Duodenal mucosa (tissue), 2 donors: ENCODE data around the gene GLS.
"Not testable (repeated sequence)": the region's sequence is repeated elsewhere in the genome, so short reads cannot be mapped to it uniquely, and the experiment has no call there.

Source experiments
- H3K27ac ChIP-seq: one replicate; pipeline ENCODE4 v1.7.0; 2013; ENCODE audit warnings: low read depth, low read length
- H3K27me3 ChIP-seq, 2 donors: one replicate each; pipeline ENCODE4 v1.7.0; 2013; ENCODE audit warnings: low read length in 2 of 2, control low read depth in 1 of 2; ENCODE audit not compliant: insufficient read depth in 2 of 2, control insufficient read depth in 1 of 2
- H3K36me3 ChIP-seq, 2 donors: one replicate each; pipeline ENCODE4 v1.7.0; 2013; ENCODE audit warnings: low read length in 2 of 2, control low read depth in 1 of 2; ENCODE audit not compliant: insufficient read depth in 2 of 2, control insufficient read depth in 1 of 2
- H3K4me1 ChIP-seq, 2 donors: one replicate each; pipeline ENCODE4 v1.7.0; 2013; ENCODE audit warnings: low read length in 2 of 2, control low read depth in 1 of 2; ENCODE audit not compliant: insufficient read depth in 2 of 2, control insufficient read depth in 1 of 2
- H3K4me3 ChIP-seq, 2 donors: one replicate each; pipeline ENCODE4 v1.7.0; 2013; ENCODE audit warnings: low read length in 2 of 2, low read depth in 1 of 2
- H3K9ac ChIP-seq, 2 donors: one replicate each; pipeline ENCODE4 v1.7.0; 2013; ENCODE audit warnings: low read length in 2 of 2, low read depth in 1 of 2
- H3K9me3 ChIP-seq, 2 donors: one replicate each; pipeline ENCODE4 v1.7.0; 2013; ENCODE audit warnings: low read length in 2 of 2, control low read depth in 1 of 2; ENCODE audit not compliant: control insufficient read depth in 1 of 2

GLS gene

DNA sequence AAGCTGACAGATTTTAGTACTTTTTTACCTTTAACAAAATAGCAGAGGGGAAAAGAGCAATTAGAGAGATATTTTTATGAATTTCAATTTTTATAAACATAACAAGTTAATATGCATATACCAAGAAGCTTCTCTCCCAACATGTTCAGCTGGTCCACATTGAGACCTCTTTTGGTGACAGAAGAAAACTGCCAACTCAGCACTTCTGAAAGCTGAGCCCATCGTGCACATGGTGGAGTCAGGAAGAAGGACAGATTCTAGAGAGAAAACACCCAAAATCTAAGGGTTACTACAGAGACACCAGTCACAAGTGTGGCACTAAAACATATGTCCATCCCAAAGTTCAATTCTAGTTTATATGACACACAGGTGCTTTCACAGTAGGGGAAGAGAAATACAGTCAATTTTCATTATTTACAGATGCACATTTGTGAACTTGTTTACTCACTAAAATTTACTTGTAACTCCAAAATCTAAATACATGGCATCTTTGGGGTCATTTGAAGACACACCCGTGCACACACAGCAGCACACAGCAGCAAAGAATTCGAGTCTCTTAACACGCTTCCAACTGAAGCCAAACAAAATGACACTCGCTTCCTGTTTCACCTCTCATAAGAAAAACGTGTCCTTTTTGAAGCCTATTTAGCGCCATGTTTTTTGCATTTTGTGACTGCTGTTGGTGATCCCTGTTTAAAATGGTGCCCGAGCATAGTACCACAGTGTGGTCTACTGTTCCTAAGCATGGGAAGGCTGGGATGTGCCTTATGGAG is 101.8 kb downstream of the GLS start:
- no peaks in the 10 kb centered on the region for H3K4me1 ChIP-seq
- H3K27ac ChIP-seq: no peak overlapping the region
- no peaks in the 10 kb centered on the region for H3K27me3 ChIP-seq
- H3K4me3 ChIP-seq: no peak overlapping the region
- no peak overlapping the region for H3K9ac ChIP-seq
- H3K9me3 ChIP-seq: no peaks in the 10 kb centered on the region
- H3K36me3 ChIP-seq: peaks cover 82 to 98% of the 10 kb centered on the region in 2 donors

DNA sequence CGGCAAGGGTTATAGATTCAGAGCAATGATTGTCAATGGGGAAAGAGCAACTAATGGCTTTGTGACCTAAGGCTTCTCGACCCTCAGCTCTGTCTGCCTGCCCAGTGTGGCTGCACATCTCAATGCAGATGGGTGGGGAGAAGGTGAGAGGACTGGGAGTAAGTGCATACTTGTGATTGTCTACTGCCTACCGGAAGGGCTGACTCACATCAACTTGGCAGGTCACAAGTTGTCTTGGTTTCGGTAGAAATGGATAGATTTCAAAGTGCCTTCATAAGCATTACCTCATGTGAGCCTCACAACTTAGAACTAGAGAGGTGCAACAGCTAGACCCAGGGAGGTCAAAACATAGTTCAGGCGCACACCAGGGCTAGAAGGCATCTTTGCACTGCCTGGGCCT is 104.0 kb downstream of the GLS start:
- H3K9me3 ChIP-seq: no peaks in the 10 kb centered on the region
- H3K4me1 ChIP-seq: no peaks in the 10 kb centered on the region
- no peaks in the 10 kb centered on the region for H3K27me3 ChIP-seq
- no peak overlapping the region for H3K4me3 ChIP-seq
- no peak overlapping the region for H3K27ac ChIP-seq
- peaks cover 81 to 100% of the 10 kb centered on the region in 2 donors for H3K36me3 ChIP-seq
- H3K9ac ChIP-seq: no peak overlapping the region

DNA sequence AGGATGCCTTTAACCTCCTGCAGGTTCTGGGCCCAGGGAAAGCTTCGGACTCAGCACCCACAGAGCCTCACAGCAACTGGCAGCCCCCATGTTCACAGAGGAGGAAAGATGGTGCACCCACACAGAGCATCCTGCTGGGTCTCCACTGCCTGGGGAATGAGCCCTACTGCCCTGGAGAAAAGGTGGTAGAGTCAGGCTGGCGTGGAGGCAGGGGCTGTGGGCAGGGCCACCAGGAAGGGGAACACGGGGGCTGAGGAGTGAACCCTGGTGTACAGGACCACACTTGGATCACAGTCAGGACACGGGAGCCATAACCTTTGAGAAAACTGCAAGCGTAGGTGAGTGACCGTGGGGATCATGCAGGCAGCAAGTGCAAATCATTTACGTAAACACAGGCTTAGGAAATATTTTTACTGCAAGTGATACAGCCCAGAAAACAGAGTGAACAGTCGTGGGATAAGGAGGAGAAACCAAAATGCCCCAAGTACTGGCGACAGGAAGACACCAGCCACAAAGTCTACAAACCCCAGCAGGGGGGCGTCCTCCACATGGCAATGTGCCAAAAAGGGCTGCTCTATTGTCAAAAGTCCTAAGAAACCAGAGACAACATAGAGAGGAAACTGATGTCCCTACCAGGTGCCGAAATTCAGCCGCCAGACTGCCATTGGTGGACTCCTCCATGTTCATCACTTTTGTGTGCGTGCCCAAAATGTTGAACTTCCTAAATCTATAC is 105.8 kb downstream of the GLS start:
- H3K9me3 ChIP-seq: no peaks in the 10 kb centered on the region

GRCh38 chr2:190987116-190987515 is 106.5 kb downstream of the GLS start:
- Histone ChIP-seq H3K9me3 (no peaks in the 10 kb centered on the region), H3K4me3 (no peak overlapping the region), H3K27me3 (no peaks in the 10 kb centered on the region), H3K27ac (no peak overlapping the region), H3K36me3 (peaks cover 81 to 100% of the 10 kb centered on the region in 2 donors), H3K9ac (no peak overlapping the region), H3K4me1 (no peaks in the 10 kb centered on the region)

More for the DNA sequence above, 105.8 kb downstream of the GLS start:
- peaks cover 86 to 100% of the 10 kb centered on the region in 2 donors for H3K36me3 ChIP-seq
- H3K27me3 ChIP-seq: no peaks in the 10 kb centered on the region
- no peak overlapping the region for H3K9ac ChIP-seq
- H3K4me1 ChIP-seq: no peaks in the 10 kb centered on the region
- no peak overlapping the region for H3K27ac ChIP-seq
- H3K4me3 ChIP-seq: no peak overlapping the region

DNA sequence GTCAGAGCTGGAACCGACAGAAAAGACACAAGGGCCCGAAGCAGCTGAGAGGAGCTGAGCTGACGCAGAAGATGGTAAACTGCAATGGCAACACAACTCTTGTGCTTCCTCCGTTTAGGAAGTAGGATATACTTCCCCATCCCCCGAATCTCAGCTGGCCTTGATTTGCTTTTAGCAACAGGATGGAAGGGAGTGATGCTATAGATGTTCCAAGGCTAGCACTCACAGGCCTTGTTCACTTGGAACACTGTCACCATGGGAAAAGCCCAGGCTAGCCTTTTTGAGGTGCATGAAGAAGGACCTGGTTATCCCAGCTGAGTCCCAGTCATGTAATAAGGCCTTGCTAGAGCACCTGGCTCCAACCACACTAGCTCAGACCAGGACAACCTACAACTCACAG is 107.3 kb downstream of the GLS start:
- H3K4me1 ChIP-seq: no peaks in the 10 kb centered on the region
- H3K4me3 ChIP-seq: no peak overlapping the region
- H3K9ac ChIP-seq: no peak overlapping the region
- no peaks in the 10 kb centered on the region for H3K9me3 ChIP-seq
- no peaks in the 10 kb centered on the region for H3K27me3 ChIP-seq
- no peak overlapping the region for H3K27ac ChIP-seq
- peaks cover 73 to 100% of the 10 kb centered on the region in 2 donors for H3K36me3 ChIP-seq

DNA sequence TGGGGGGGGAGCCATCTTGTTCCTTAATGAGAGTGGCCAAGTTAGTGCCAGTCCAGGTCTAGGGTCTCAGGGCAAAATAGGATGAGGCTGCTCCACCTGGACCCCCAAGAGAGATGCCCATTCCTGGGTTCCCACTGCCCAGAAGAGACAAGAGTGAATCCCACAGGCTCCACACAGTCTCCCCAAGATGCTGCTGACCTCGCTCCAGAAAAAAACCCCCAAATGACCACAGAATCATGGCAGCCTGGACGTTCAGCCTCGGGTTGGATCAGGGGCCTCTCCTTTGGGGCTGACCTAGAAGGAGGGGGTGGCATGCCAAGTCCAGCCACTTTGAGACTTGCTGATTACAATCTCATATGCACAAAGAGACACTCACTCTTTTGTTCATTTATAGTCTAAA is 108.3 kb downstream of the GLS start:
- Histone ChIP-seq H3K4me1 (no peaks in the 10 kb centered on the region), H3K27me3 (no peaks in the 10 kb centered on the region), H3K9me3 (no peaks in the 10 kb centered on the region), H3K36me3 (peaks cover 81 to 100% of the 10 kb centered on the region in 2 donors), H3K4me3 (no peak overlapping the region), H3K27ac (no peak overlapping the region), H3K9ac (no peak overlapping the region)

DNA sequence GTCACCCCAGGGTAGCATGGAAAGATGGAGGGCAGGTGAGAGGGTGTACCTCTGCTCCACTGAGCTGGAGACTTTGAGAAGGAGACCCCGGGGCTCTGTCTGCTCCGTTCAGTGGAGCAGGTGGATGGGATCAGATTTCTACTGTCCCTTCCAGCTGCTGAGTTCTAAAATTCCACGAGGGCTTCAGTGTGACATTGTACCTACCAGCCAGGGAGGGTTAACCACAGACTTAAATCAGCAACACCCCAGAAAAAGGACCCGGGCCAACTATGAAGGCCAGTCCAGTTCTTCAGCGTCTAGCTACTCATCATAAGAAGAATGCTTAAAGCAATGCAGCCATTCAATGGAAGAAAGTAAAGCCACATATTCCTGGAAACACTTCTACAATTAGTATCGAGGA is 109.5 kb downstream of the GLS start:
- Histone ChIP-seq H3K27ac (no peak overlapping the region), H3K4me3 (no peak overlapping the region), H3K9ac (no peak overlapping the region), H3K36me3 (peaks cover 75 to 99% of the 10 kb centered on the region in 2 donors), H3K4me1 (no peaks in the 10 kb centered on the region), H3K27me3 (no peaks in the 10 kb centered on the region), H3K9me3 (no peaks in the 10 kb centered on the region)

DNA sequence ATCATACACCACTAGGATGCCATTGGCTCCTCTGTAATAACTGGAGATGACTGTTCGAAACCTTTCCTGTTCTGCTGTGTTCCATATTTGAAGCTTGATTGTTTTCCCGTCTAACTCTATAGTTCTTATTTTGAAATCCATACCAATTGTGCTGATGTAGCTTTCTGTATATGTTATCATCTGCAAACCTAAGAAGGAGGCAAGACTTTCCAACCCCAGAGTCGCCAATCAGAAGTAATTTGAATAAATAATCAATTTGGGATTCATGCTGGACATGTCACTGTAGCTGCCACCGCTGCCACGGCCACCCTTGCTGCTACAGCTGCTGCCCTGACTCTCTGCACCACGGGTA is 112.6 kb downstream of the GLS start:
- no peak overlapping the region for H3K4me3 ChIP-seq
- H3K36me3 ChIP-seq: peaks cover 72 to 97% of the 10 kb centered on the region in 2 donors
- H3K27ac ChIP-seq: no peak overlapping the region
- no peaks in the 10 kb centered on the region for H3K9me3 ChIP-seq
- H3K27me3 ChIP-seq: no peaks in the 10 kb centered on the region
- H3K4me1 ChIP-seq: no peaks in the 10 kb centered on the region
- no peak overlapping the region for H3K9ac ChIP-seq

GRCh38 chr2:190994148-190994547 is 113.5 kb downstream of the GLS start:
- H3K27ac ChIP-seq: no peak overlapping the region
- no peaks in the 10 kb centered on the region for H3K4me1 ChIP-seq
- no peak overlapping the region for H3K9ac ChIP-seq
- H3K9me3 ChIP-seq: no peaks in the 10 kb centered on the region
- no peak overlapping the region for H3K4me3 ChIP-seq
- H3K36me3 ChIP-seq: peaks cover 67 to 93% of the 10 kb centered on the region in 2 donors
- no peaks in the 10 kb centered on the region for H3K27me3 ChIP-seq

DNA sequence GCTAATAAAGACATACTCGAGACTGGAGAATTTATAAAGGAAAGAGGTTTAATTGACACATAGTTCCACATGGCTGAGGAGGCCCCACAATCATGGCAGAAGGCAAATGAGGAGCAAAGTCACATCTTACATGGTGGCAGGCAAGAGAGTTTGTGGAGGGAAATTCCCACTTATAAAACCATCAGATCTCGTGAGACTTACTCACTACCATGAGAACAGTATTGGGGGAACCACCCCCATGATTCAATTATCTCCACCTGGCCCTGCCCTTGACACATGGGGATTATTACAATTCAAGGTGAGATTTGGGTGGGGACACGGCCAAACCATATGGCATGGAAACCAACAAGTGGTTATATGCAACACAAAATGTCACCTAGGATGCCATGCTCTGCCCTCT is 114.7 kb downstream of the GLS start:
- H3K27ac ChIP-seq, H3K9ac ChIP-seq, H3K9me3 ChIP-seq, H3K4me3 ChIP-seq, H3K27me3 ChIP-seq, H3K4me1 ChIP-seq: not testable (repeated sequence)
- peaks cover 70 to 93% of the 10 kb centered on the region in 2 donors for H3K36me3 ChIP-seq
